GM18507 (cell line): ENCODE results near the gene CHRNA5.
"Not testable (repeated sequence)": the region's sequence is repeated elsewhere in the genome, so short reads cannot be mapped to it uniquely, and the experiment has no call there.

Source experiments
- DNase-seq: peaks from one replicate; pipeline ENCODE4 v3.0.0; 2011; ENCODE audit warnings: low read depth; ENCODE audit not compliant: insufficient read length; ENCODE audit errors: extremely low spot score
- FAIRE-seq: peaks from 2 replicates; lab custom pipeline; 2011; peaks lifted over from hg19 to GRCh38; lab: Jason Lieb, UNC

The CHRNA5 gene

GRCh38 chr15:78563092-78563491, 2.2 kb upstream of the CHRNA5 start:
- FAIRE-seq (no peak), DNase-seq (no peak)

GRCh38 chr15:78564743-78565096, 600 bp upstream of the CHRNA5 start:
- no peak for FAIRE-seq
- no peak for DNase-seq

DNA sequence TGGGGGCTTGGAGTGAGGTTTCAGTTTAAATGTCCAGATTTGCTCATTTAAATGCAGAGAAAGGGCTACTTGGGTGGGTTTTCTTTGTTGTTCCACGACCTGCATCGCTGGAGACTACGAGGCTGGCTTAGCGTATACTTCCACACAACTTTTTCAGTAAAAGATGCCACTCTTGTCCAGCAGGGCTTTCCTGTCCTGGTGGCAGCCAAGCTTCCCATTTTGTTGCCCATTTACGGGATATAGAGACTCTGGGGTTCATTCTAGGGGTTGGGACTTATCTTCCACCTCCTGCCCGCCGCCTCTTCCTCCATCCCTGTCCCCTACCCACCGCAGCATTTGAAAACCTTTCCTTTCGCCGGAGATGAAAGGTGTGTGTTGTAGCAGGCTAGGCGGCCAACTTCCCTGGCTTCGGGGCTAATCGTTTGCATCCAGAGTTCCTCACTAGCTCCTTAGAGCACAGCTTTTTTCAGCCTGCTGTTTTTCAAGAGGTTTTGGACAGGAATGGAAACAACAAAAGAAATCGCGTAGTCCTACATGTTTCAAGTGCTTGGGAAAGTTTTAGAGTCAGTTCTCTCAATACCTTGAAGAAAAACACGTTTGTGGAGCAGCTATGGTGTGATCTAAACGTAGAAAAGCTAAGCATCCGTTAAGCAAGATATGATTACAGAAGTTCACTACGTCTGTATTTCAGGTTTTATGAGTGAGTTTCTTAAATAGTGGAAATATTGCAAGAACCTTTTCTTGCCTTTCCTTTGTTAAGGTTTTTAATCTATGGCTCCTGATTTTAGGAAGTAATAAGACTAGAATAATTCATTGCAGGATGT, 843 bp downstream of the CHRNA5 start:
- DNase-seq (no peak), FAIRE-seq (peak; percentile 60)

DNA sequence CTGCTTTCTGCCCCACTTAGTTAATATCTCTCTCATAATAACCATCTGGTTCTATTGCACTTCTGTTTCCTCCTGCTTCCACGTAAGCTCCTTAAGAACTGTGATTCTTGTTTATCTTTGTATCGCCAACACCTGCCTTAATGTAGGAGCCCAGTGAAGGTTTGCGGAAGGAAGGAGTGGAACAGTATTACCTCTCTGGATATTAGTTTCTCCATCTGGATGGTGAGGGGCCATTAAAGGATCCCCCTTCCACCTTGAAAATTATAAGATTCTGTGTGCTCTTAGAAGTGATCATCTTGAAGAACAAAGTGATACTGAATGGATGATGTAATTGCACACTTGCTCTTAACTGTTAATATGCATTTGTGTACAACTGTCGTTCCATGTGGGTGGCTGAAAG, 2.2 kb downstream of the CHRNA5 start:
- FAIRE-seq: no peak
- DNase-seq: no peak

- FAIRE-seq: no peak
- DNase-seq: no peak
Measured at GRCh38 chr15:78570710-78571109, 5.4 kb downstream of the CHRNA5 start.

DNA sequence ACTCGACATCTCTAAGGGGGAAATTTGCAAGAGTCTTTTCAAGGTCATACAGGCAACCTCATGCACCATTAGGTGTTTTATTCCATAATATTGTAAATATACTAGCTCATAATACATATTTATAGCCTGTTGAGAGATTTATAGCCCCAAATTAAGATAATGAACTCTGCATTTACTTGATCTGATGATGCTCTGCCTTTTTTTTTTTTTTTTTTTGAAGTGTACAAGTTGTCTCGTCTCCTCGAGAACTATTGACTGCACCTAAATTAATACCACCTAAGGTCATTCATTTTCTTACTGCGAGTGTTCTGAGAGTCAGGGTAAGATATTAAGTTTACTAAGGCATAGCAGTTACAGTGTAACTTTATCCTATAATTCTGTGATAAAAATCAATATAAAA, 6.1 kb downstream of the CHRNA5 start:
- no peak for FAIRE-seq
- DNase-seq: no peak

DNA sequence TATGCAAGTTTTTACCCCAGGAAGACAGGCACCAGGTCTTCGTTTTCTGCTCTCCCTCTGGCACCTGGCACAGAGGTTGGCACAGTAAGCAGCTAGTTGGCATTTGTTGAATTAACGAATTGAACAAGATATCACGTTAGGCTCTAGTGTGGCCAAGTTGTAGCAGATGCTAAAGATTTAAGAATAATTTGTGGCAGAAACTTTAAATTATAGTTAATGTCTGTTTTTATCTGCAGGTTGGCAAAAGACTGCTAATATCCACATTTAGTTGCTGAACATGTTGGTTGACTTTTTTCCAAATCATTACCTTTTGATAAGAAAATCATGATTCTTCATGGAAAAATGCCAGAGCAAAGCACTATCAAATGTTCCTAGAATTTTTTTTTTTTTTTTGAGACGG, 8.1 kb downstream of the CHRNA5 start:
- DNase-seq (no peak), FAIRE-seq (no peak)

DNA sequence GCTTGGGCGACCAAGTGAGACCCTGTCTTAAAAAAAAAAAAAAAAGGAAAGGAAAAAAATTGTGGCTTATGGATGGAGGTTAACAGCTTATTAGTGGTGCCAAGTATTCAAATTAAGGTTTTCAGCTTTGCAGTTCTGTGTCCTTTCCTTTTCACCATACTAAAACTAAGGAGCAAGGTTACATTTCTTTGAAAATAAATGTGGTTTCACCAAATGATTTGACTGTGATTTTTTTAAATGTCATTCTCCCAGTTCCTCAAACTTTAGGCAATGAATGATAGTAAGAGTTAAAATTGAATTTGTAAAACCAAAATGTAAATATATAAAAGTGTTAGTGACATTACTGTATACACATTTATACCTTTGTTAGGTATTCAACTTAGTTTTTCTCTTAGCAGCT, 9.6 kb downstream of the CHRNA5 start:
- no peak for FAIRE-seq
- DNase-seq: no peak

- FAIRE-seq (no peak), DNase-seq (no peak)
Measured at GRCh38 chr15:78597583-78597982, 32.3 kb downstream of the CHRNA5 start.

DNA sequence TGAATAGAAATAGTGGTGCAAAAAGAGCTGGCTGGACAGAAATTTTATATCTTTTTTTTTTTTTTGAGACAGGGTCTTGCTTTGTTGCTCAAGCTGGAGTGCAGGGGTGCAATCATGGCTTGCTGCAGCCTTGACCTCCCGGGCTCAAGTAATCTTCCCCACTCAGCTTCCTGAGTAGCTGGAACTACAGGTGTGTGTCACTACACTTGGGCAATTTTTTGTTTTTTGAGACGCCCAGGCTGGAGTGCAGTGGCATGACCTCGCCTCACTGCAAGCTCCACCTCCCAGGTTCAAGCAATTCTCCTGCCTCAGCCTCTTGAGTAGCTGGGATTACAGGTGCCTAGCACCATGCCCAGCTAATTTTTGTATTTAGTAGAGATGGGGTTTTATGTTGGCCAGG, 33.0 kb downstream of the CHRNA5 start:
- FAIRE-seq: no peak
- no peak for DNase-seq

DNA sequence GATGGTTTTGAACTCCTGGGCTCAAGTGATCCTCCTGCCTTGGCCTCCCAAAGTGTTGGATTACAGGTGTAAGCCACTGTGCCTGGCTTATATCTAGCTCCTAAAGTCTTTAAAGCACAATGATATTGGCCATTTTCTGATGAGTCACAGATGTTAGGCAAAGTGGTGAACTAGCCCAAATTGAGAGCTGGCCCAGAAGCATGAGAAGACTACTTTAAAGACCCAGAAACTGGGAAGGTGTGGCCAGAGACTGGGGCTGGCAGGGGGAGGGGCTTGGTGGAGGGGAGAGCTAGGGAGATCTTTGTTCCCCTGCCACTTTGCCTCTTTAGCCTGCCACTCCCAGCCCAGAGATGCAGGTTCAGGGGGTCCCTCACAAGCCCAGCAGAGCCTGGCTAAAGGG, 33.9 kb downstream of the CHRNA5 start:
- DNase-seq: no peak
- no peak for FAIRE-seq

DNA sequence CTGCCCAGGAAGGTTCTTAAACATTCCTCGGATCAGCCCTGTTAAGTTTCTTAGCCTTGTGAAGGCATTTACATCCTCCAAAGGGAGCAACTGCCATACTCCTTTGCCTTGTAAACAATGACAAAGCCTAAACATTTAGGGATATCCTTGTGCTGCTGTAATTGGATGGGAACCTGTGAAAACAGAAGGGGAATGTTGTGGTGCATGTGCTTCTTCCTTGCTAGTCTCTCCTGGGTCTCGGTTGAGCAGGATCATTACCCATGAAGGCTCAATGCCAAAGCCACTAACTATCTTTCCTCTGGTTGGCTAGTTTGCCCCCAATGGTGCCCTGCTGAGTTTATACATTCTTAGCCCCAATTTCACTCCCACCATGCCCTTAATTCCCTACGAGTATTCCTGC, 38.1 kb downstream of the CHRNA5 start:
- FAIRE-seq (no peak), DNase-seq (no peak)

DNA sequence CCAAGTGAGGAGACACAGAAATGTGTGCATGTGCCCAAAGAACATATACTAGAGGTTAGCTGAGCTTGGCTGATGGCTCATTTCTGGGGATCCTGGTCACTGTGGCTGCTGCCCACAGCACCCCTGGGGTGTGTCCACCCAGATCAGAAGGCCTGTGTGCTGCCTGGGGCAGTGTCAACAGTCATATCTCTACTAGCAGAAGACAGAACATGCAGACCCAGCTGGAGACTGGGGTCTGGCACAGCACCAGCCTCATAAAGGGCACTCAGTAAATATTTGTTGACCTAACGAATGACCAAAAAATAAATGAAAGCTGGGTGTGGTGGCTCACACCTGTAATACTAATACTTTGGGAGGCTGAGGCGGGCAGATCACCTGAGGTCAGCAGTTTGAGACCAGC, 39.1 kb downstream of the CHRNA5 start:
- FAIRE-seq: no peak
- DNase-seq: no peak

GRCh38 chr15:78605201-78605600, 39.9 kb downstream of the CHRNA5 start:
- DNase-seq (no peak), FAIRE-seq (no peak)

DNA sequence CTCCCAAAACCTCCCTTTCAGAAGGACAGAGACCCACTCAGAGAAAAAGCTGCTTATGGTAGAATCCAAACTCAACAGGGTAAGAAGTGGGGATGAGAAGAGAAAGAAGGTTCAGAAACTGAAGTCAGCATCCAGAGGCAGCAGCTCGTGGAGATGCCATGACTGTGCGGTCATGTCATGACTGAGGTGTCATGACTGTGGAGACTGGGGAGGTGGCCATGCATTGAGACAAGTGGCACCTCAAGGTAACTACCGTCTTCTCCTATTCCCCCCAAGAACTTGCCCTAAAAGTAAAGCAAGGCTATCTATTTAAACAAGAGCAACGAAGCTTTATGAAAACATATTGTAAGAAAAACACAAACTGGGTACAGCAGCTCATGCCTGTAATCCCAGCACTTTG, 40.4 kb downstream of the CHRNA5 start:
- DNase-seq (no peak), FAIRE-seq (no peak)

- not testable (repeated sequence) for DNase-seq, FAIRE-seq
Measured at GRCh38 chr15:78609551-78609950, 44.2 kb downstream of the CHRNA5 start.

DNA sequence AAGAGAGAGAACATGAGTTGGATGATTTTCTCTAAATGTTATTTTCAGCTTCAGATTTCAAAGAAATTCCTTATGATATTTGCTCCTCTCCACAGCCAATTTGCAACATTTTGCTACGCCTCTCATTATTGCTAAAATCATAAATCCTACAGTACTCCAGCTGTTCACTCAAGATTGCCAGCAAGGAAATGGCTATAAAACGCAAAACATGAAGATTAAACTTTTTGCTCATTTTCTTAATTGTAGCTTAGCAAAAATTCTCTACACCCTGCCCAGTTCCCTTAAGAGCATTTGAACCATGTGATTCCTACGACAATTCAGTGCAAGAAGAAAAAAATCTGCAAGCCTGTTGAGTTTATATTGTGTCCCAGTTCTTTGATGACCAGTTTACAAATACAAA, 48.7 kb downstream of the CHRNA5 start:
- DNase-seq (no peak), FAIRE-seq (no peak)

DNA sequence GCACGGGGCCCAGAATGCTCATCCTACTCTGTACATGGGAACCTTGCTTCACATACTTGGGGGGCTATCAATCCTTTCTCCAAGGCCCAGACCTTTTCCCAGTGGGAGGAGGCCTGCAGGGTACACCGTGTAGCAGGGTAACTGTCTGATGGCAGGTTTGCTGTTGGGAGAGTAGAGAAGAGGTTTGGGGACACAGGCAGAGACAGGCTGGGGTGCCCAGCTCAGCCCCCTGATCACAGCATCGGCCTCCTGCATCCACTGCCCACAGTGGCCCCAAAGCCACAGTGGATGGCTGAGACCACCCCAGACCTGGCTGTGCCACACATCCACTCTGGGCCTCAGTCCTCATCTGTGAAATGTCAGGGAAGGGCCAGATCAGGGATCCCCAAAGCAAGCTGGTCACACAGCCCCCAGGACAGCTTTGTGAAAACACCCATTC, 49.9 kb downstream of the CHRNA5 start:
- no peak for DNase-seq
- no peak for FAIRE-seq

- no peak for FAIRE-seq
- no peak for DNase-seq
Measured at GRCh38 chr15:78616506-78616905, 51.2 kb downstream of the CHRNA5 start.

GRCh38 chr15:78617076-78617475, 51.8 kb downstream of the CHRNA5 start:
- no peak for FAIRE-seq

GRCh38 chr15:78617516-78617915, 52.2 kb downstream of the CHRNA5 start:
- no peak for FAIRE-seq
- DNase-seq: no peak

More at GRCh38 chr15:78617076-78617475, 51.8 kb downstream of the CHRNA5 start:
- DNase-seq: no peak

- FAIRE-seq: no peak
- no peak for DNase-seq
Measured at GRCh38 chr15:78618064-78618463, 52.7 kb downstream of the CHRNA5 start.
